Transverse colon (tissue), 4 donors: ENCODE results near the gene MFAP1. TPM values are rescaled to one million over a fixed set of nuclear protein-coding genes. Genes with fewer than 3 reads are reported as not detected.
"Not testable (repeated sequence)": the region's sequence is repeated elsewhere in the genome, so short reads cannot be mapped to it uniquely, and the experiment has no call there.

ENCODE experiments used
- DNase-seq: peaks from one replicate; pipeline ENCODE4 v3.0.0-alpha.2; 2019
- H3K27ac ChIP-seq, 4 donors: fragments of 200-600 bp; sonication (generic); 2 replicates each; pipeline ENCODE4 v1.5.1; 2016 to 2018; ENCODE audit warnings: inconsistent platforms in 4 of 4
- H3K27me3 ChIP-seq: fragments of 200-600 bp; sonication (generic); 2 replicates; pipeline ENCODE4 v1.5.1; 2017; ENCODE audit warnings: inconsistent platforms
- H3K36me3 ChIP-seq, 4 donors: fragments of 200-600 bp; sonication (generic); 2 replicates each; pipeline ENCODE4 v1.5.1; 2017 to 2019; ENCODE audit warnings: inconsistent platforms in 4 of 4
- H3K4me1 ChIP-seq, 4 donors: fragments of 200-600 bp; sonication (generic); 2 replicates each; pipeline ENCODE4 v1.5.1; 2017 to 2020; ENCODE audit warnings: inconsistent platforms in 4 of 4
- H3K4me3 ChIP-seq, 4 donors: fragments of 200-600 bp; sonication (generic); 1 replicate in 1 of 4; 2 replicates in 3 of 4; pipeline versions ENCODE4 v1.5.1 to v1.6.1; 2017 to 2019; ENCODE audit warnings: inconsistent platforms in 4 of 4
- H3K9me3 ChIP-seq, 2 donors: fragments of 200-600 bp; sonication (generic); 2 replicates each; pipeline ENCODE4 v1.5.1; 2017 to 2019; ENCODE audit warnings: inconsistent platforms in 2 of 2
- CTCF ChIP-seq, 5 experiments: fragments of 200-600 bp in 3 of 5; fragments of 450-650 bp in 2 of 5; sonication (generic) in 3 of 5; IDR thresholded peaks; 1 replicate in 2 of 5; 2 replicates in 3 of 5; pipeline ENCODE4 v1.5.1; 2016 to 2017; ENCODE audit warnings: antibody characterized with exemption in 5 of 5, inconsistent platforms in 3 of 5, mild to moderate bottlenecking in 2 of 5, moderate library complexity in 1 of 5
- EP300 ChIP-seq: sonication (generic); formaldehyde crosslinking; IDR thresholded peaks from one replicate; pipeline ENCODE4 v1.6.1; 2017; ENCODE audit warnings: antibody characterized with exemption, low read depth
- POLR2A ChIP-seq: fragments of 450-650 bp; IDR thresholded peaks from one replicate; pipeline ENCODE4 v1.6.1; 2016; ENCODE audit warnings: antibody characterized with exemption, mild to moderate bottlenecking, moderate library complexity
- POLR2AphosphoS5 ChIP-seq, 3 donors: sonication (generic); formaldehyde crosslinking; IDR thresholded peaks; one replicate each; pipeline ENCODE4 v1.6.1; 2016; ENCODE audit warnings: antibody characterized with exemption in 3 of 3
- WGBS, 2 donors: methylation state at CpG; one replicate each; pipeline ENCODE4 v1.1.5; 2018; ENCODE audit warnings: low coverage in 1 of 2; 5-methylcytosine and 5-hydroxymethylcytosine counted together
- in situ Hi-C, 4 donors: fragments of 200-750 bp; cut with MboI; loops; one replicate each; pipeline versions ENCODE4 v1.15.0 to v1.15.1; 2017; ENCODE audit warnings: low sequenced_read_pairs in 3 of 4, low pct_ligation_motif_present in 1 of 4, low pct_unique_long_range_greater_than_20kb in 1 of 4
- intact Hi-C: fragments of 100-400 bp; cut with DNase I; formaldehyde crosslinking; loops from one replicate; pipeline ENCODE4 v1.15.1; 2023; ENCODE audit warnings: low total_unique reads
- total RNA-seq, 4 donors: library from RNA; depleted of rRNA; stranded (reverse); fragments of >200 nt; gene quantifications; one replicate each; pipeline ENCODE4 v1.1.0, GENCODE V29; 2016

MFAP1 gene
- total RNA-seq, 4 donors from 2014 or later: 9.8 to 32.9 (median 16.3) TPM

- Histone ChIP-seq H3K27ac (no peak overlapping the region), H3K4me1 (no peaks in the 10 kb centered on the region), H3K36me3 (no peaks in the 10 kb centered on the region), H3K9me3 (no peaks in the 10 kb centered on the region), H3K4me3 (no peak overlapping the region), H3K27me3 (no peaks in the 10 kb centered on the region)
- in situ Hi-C loops: no loop called here
- intact Hi-C loops: no loop called here
- DNase-seq: no peak
- 83 to 100% methylated on average over 2 of the region's 2 CpGs for WGBS, 2 donors
- TF ChIP-seq EP300 (no peak), POLR2A (no peak), POLR2AphosphoS5 (IDR thresholded peaks at IDR 0.05) (no peak), CTCF (IDR thresholded peaks at IDR 0.05) (no peak)
These were observed 43.9 kb upstream of the MFAP1 start for GRCh38 chr15:43868406-43868805.

GRCh38 chr15:43867096-43867495 lies 42.6 kb upstream of the MFAP1 start:
- Histone ChIP-seq H3K9me3 (no peaks in the 10 kb centered on the region), H3K36me3 (no peaks in the 10 kb centered on the region), H3K27ac (no peak overlapping the region), H3K4me3 (no peak overlapping the region), H3K4me1 (no peaks in the 10 kb centered on the region), H3K27me3 (no peaks in the 10 kb centered on the region)
- in situ Hi-C loops (no loop called here), intact Hi-C loops (no loop called here)
- TF ChIP-seq CTCF (IDR thresholded peaks at IDR 0.05): no peak
- TF ChIP-seq POLR2A: no peak
- TF ChIP-seq EP300: no peak
- no peak for TF ChIP-seq POLR2AphosphoS5 (IDR thresholded peaks at IDR 0.05)
- WGBS, 2 donors: 42 to 64% methylated on average over 4 to 5 of the region's 5 CpGs
- DNase-seq: peak; percentile 48

- H3K36me3 ChIP-seq, intact Hi-C loops, H3K27me3 ChIP-seq, DNase-seq, in situ Hi-C loops, H3K27ac ChIP-seq, H3K4me3 ChIP-seq, H3K9me3 ChIP-seq, H3K4me1 ChIP-seq: not testable (repeated sequence)
- WGBS, 2 donors: 90 to 95% methylated on average over 2 to 10 of the region's 10 CpGs
These were observed 42.1 kb upstream of the MFAP1 start for GRCh38 chr15:43866636-43867035.

GRCh38 chr15:43859546-43859945 lies 35.1 kb upstream of the MFAP1 start:
- Histone ChIP-seq H3K27me3 (no peaks in the 10 kb centered on the region), H3K27ac (no peak overlapping the region), H3K4me1 (no peaks in the 10 kb centered on the region), H3K4me3 (no peak overlapping the region), H3K36me3 (peaks cover 0 to 6% (median 0%) of the 10 kb centered on the region in 4 donors), H3K9me3 (no peaks in the 10 kb centered on the region)
- intact Hi-C loops (no loop called here), in situ Hi-C loops (no loop called here)
- WGBS, 2 donors: 75 to 80% methylated on average over 4 of the region's 4 CpGs
- TF ChIP-seq POLR2A (no peak), POLR2AphosphoS5 (IDR thresholded peaks at IDR 0.05) (no peak), CTCF (IDR thresholded peaks at IDR 0.05) (no peak), EP300 (no peak)
- DNase-seq: no peak

GRCh38 chr15:43854801-43855200 lies 30.3 kb upstream of the MFAP1 start:
- in situ Hi-C loops (no loop called here), intact Hi-C loops (no loop called here)
- peaks cover 0 to 15% (median 0%) of the 10 kb centered on the region in 4 donors for H3K36me3 ChIP-seq

More at GRCh38 chr15:43854801-43855200, 30.3 kb upstream of the MFAP1 start:
- H3K4me1 ChIP-seq: no peaks in the 10 kb centered on the region
- DNase-seq: no peak
- no peak overlapping the region for H3K27ac ChIP-seq
- WGBS, 2 donors: 93 to 97% methylated on average over 6 of the region's 6 CpGs
- H3K4me3 ChIP-seq: no peak overlapping the region
- H3K27me3 ChIP-seq: no peaks in the 10 kb centered on the region
- no peaks in the 10 kb centered on the region for H3K9me3 ChIP-seq
- TF ChIP-seq POLR2A: no peak
- no peak for TF ChIP-seq EP300
- TF ChIP-seq CTCF (IDR thresholded peaks at IDR 0.05): no peak
- TF ChIP-seq POLR2AphosphoS5 (IDR thresholded peaks at IDR 0.05): no peak
